ENCODE measurements around the gene FAM156A.
"Not testable (repeated sequence)": the region's sequence is repeated elsewhere in the genome, so short reads cannot be mapped to it uniquely, and the experiment has no call there.

Gene FAM156A

GRCh38 chrX:52958113-52958959 is at the start of gene FAM156A:
Gene FAM156A, minus strand, starts transcription at chrX:52958518. Its CDS starts 9,930 bp downstream, at chrX:52948588.
- in situ Hi-C loops (cut with MboI; ENCODE audit: low sequenced_read_pairs), result not testable (repeated sequence)

GRCh38 chrX:53005327-53005726 is 47.0 kb upstream of the FAM156A start:
- in situ Hi-C loops (cut with MboI; ENCODE audit: low sequenced_read_pairs), result no loop called here

- in situ Hi-C loops (cut with MboI; ENCODE audit: low sequenced_read_pairs), result no loop called here
Measured at GRCh38 chrX:53004811-53005210, 46.5 kb upstream of the FAM156A start.

- in situ Hi-C loops (cut with MboI; ENCODE audit: low sequenced_read_pairs), result no loop called here
Measured at GRCh38 chrX:53004038-53004437, 45.7 kb upstream of the FAM156A start.

- in situ Hi-C loops (cut with MboI; ENCODE audit: low sequenced_read_pairs), result no loop called here
Measured at GRCh38 chrX:53003111-53003510, 44.8 kb upstream of the FAM156A start.

GRCh38 chrX:53001958-53002357 is 43.6 kb upstream of the FAM156A start:
- in situ Hi-C loops (cut with MboI; ENCODE audit: low sequenced_read_pairs), result no loop called here

- in situ Hi-C loops (cut with MboI; ENCODE audit: low sequenced_read_pairs), result no loop called here
Measured at GRCh38 chrX:53000447-53001135, 42.3 kb upstream of the FAM156A start.

- in situ Hi-C loops (cut with MboI; ENCODE audit: low sequenced_read_pairs), result no loop called here
Measured at GRCh38 chrX:52995987-52996331, 37.6 kb upstream of the FAM156A start.

GRCh38 chrX:52995135-52995986 is 37.0 kb upstream of the FAM156A start:
- in situ Hi-C loops (cut with MboI; ENCODE audit: low sequenced_read_pairs), result no loop called here

- in situ Hi-C loops (cut with MboI; ENCODE audit: low sequenced_read_pairs), result no loop called here
Measured at GRCh38 chrX:52990848-52991247, 32.5 kb upstream of the FAM156A start.

GRCh38 chrX:52990011-52990631 is 31.8 kb upstream of the FAM156A start:
- in situ Hi-C loops (cut with MboI; ENCODE audit: low sequenced_read_pairs), result not testable (repeated sequence)

- in situ Hi-C loops (cut with MboI; ENCODE audit: low sequenced_read_pairs), result no loop called here
Measured at GRCh38 chrX:52988985-52989917, 30.9 kb upstream of the FAM156A start.

- in situ Hi-C loops (cut with MboI; ENCODE audit: low sequenced_read_pairs), result no loop called here
Measured at GRCh38 chrX:52983321-52984000, 25.1 kb upstream of the FAM156A start.

GRCh38 chrX:52979993-52980392 is 21.7 kb upstream of the FAM156A start:
- in situ Hi-C loops (cut with MboI; ENCODE audit: low sequenced_read_pairs), result no loop called here

GRCh38 chrX:52979568-52979967 is 21.2 kb upstream of the FAM156A start:
- in situ Hi-C loops (cut with MboI; ENCODE audit: low sequenced_read_pairs), result no loop called here

GRCh38 chrX:52977953-52978352 is 19.6 kb upstream of the FAM156A start:
- in situ Hi-C loops (cut with MboI; ENCODE audit: low sequenced_read_pairs), result no loop called here

- in situ Hi-C loops (cut with MboI; ENCODE audit: low sequenced_read_pairs), result not testable (repeated sequence)
Measured at GRCh38 chrX:52975576-52975975, 17.3 kb upstream of the FAM156A start.

- in situ Hi-C loops (cut with MboI; ENCODE audit: low sequenced_read_pairs), result not testable (repeated sequence)
Measured at GRCh38 chrX:52974336-52974992, 16.1 kb upstream of the FAM156A start.

GRCh38 chrX:52967922-52968321 is 9.6 kb upstream of the FAM156A start:
- in situ Hi-C loops (cut with MboI; ENCODE audit: low sequenced_read_pairs), result not testable (repeated sequence)

Data from HL-60/S4 treated with retinoic acid at 250 ng/mL for 4 days and 3 days (cell line).